MM.1S (cell line): ENCODE results near the gene ELP6.
"Not testable (repeated sequence)": the region's sequence is repeated elsewhere in the genome, so short reads cannot be mapped to it uniquely, and the experiment has no call there.

Experiments
- DNase-seq: peaks from one replicate; pipeline ENCODE4 v3.0.0-alpha.2; 2015
- H2AFZ ChIP-seq: fragments of 300-600 bp; sonication (generic); 2 replicates; pipeline ENCODE4 v1.6.0; 2016; ENCODE audit warnings: antibody characterized with exemption, low read length
- H3F3A ChIP-seq: fragments of 300-600 bp; sonication (generic); 2 replicates; pipeline ENCODE4 v1.6.1; 2016; ENCODE audit warnings: mild to moderate bottlenecking, antibody characterized with exemption, low read length, moderate library complexity, mixed read lengths; ENCODE audit not compliant: insufficient read depth
- H3K27ac ChIP-seq: fragments of 300-600 bp; sonication (generic); 2 replicates; pipeline ENCODE4 v1.5.1; 2016; ENCODE audit warnings: mild to moderate bottlenecking, low read length
- H3K27me3 ChIP-seq: fragments of 300-600 bp; sonication (generic); replicated peaks from 2 replicates; pipeline ENCODE4 v1.6.0; 2016; ENCODE audit warnings: low read length; ENCODE audit not compliant: insufficient read depth
- H3K36me3 ChIP-seq: fragments of 300-600 bp; sonication (generic); replicated peaks from 2 replicates; pipeline ENCODE4 v1.6.1; 2016; ENCODE audit warnings: mild to moderate bottlenecking, low read length, mixed read lengths; ENCODE audit not compliant: insufficient read depth
- H3K4me1 ChIP-seq: fragments of 300-600 bp; sonication (generic); 2 replicates; pipeline ENCODE4 v1.6.1; 2016; ENCODE audit warnings: low read length, mixed read lengths
- H3K4me2 ChIP-seq: fragments of 300-600 bp; sonication (generic); 2 replicates; pipeline ENCODE4 v1.6.0; 2016; ENCODE audit warnings: low read depth, low read length
- H3K4me3 ChIP-seq: fragments of 300-600 bp; sonication (generic); 2 replicates; pipeline ENCODE4 v1.5.1; 2016; ENCODE audit warnings: low read length, mixed read lengths
- H3K79me2 ChIP-seq: fragments of 300-600 bp; sonication (generic); 2 replicates; pipeline ENCODE4 v1.6.1; 2016; ENCODE audit warnings: mixed run types, low read length, mixed read lengths
- H3K9ac ChIP-seq: fragments of 300-600 bp; sonication (generic); 2 replicates; pipeline ENCODE4 v1.6.1; 2016; ENCODE audit warnings: low read length, mixed read lengths
- H3K9me2 ChIP-seq: fragments of 300-600 bp; sonication (generic); replicated peaks from 2 replicates; pipeline ENCODE4 v1.6.1; 2016; ENCODE audit warnings: mild to moderate bottlenecking, low read length, mixed read lengths; ENCODE audit not compliant: insufficient read depth
- H3K9me3 ChIP-seq: fragments of 300-600 bp; sonication (generic); replicated peaks from 2 replicates; pipeline ENCODE4 v1.6.1; 2016; ENCODE audit warnings: mild to moderate bottlenecking, low read length, mixed read lengths; ENCODE audit not compliant: insufficient read depth
- H4K20me1 ChIP-seq: fragments of 300-600 bp; sonication (generic); 2 replicates; pipeline ENCODE4 v1.6.1; 2016; ENCODE audit warnings: mild to moderate bottlenecking, low read length, moderate library complexity, mixed read lengths; ENCODE audit not compliant: insufficient read depth
- EZH2 ChIP-seq: fragments of 300-600 bp; sonication (generic); optimal IDR thresholded peaks from 2 replicates; pipeline ENCODE3; 2017; ENCODE audit warnings: low read depth, mild to moderate bottlenecking, antibody characterized with exemption, low read length, mixed read lengths
- EZH2phosphoT487 ChIP-seq: fragments of 300-600 bp; sonication (generic); IDR thresholded peaks from 2 replicates; pipeline ENCODE4 v1.6.1; 2018; ENCODE audit warnings: antibody characterized with exemption, low read length
- TF ChIP-seq, protein P1 (sequence below): fragments of 300-600 bp; sonication (generic); IDR thresholded peaks from 2 replicates; pipeline ENCODE4 v1.5.1; 2016; ENCODE audit warnings: antibody characterized with exemption, low read length, mixed read lengths

Gene ELP6

DNA sequence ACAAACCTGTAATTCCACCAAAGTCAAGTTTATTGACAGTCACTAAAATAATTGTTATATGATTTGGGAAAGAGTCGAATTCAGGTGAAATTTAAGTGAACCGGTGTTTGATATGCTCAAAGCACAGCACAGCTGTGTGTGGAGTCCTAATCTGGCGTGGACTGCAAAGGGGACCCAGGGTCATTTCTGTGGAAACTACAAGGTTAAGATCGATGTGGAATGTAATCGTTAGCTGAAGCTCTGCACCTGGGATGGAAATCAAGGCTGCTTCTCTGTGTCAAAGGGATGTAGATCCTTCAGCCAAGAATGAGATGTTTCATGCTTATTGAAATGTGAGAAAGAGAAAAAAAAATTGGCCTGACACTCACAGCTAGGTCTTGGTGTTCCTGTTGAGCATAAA, 1.6 kb upstream of the ELP6 start:
- Histone ChIP-seq H3K4me2 (no peak overlapping the region), H3K27ac (no peak overlapping the region), H3K27me3 (0 out of 2 replicates have a peak, but pooled peaks cover 3% of the 10 kb centered on the region), H3K9me3 (no peaks in the 10 kb centered on the region), H4K20me1 (no peaks in the 10 kb centered on the region), H3K9ac (no peak overlapping the region), H3F3A (peaks cover 4% of the 10 kb centered on the region; the same call in 1 of the 2 replicates), H3K36me3 (peaks cover 5% of the 10 kb centered on the region; the same call in 1 of the 2 replicates), H2AFZ (no peak overlapping the region), H3K4me3 (no peak overlapping the region), H3K79me2 (peaks cover 29% of the 10 kb centered on the region), H3K4me1 (no peaks in the 10 kb centered on the region), H3K9me2 (no peaks in the 10 kb centered on the region)
- TF ChIP-seq, protein P1, sequence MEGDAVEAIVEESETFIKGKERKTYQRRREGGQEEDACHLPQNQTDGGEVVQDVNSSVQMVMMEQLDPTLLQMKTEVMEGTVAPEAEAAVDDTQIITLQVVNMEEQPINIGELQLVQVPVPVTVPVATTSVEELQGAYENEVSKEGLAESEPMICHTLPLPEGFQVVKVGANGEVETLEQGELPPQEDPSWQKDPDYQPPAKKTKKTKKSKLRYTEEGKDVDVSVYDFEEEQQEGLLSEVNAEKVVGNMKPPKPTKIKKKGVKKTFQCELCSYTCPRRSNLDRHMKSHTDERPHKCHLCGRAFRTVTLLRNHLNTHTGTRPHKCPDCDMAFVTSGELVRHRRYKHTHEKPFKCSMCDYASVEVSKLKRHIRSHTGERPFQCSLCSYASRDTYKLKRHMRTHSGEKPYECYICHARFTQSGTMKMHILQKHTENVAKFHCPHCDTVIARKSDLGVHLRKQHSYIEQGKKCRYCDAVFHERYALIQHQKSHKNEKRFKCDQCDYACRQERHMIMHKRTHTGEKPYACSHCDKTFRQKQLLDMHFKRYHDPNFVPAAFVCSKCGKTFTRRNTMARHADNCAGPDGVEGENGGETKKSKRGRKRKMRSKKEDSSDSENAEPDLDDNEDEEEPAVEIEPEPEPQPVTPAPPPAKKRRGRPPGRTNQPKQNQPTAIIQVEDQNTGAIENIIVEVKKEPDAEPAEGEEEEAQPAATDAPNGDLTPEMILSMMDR = no peak
- no peak for TF ChIP-seq EZH2phosphoT487
- TF ChIP-seq EZH2 = no peak
- no peak for DNase-seq

DNA sequence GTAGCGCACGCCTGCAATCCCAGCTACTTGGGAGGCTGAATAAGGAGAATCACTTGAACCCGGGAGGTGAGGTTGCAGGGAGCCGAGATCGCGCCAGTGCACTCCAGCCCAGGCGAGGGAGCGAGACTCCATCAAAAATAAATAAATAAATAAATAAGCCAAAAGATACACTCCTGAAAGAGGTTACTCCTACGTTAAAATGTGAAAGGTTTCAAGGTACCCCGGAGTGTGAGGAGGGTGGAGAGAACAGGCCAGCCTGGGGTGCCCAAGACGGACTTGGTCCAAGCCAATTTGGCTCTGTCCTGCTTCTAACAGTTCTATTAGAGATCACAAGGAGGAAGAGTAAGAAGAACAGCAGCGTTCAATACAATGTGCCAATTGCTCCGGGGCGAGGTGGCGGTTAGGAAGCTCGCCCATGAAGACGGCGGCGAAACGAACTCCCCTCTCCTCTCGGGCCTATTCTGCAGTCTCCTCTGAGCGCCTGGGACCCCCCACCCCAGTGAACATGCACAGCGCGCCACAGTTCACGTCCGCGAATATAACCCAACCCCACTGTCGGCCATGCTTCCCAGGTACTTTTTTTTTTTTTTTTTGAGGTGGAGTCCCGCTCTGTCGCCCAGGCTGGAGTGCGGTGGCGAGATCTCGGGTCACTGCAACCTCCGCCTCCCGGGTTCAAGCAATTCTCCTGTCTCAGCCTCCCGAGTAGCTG, 942 bp downstream of the ELP6 start:
- DNase-seq = peak; percentile 19
- H3K27me3 ChIP-seq = 0 out of 2 replicates have a peak, but pooled peaks cover 3% of the 10 kb centered on the region
- H3K9me3 ChIP-seq = no peaks in the 10 kb centered on the region
- TF ChIP-seq, protein P1 = no peak
- peak overlapping the region; percentile 80 for H2AFZ ChIP-seq
- peak overlapping the region; percentile 84; the same call in 1 of the 2 replicates for H3K27ac ChIP-seq
- peaks cover 4% of the 10 kb centered on the region; the same call in 1 of the 2 replicates for H3F3A ChIP-seq
- peaks cover 8% of the 10 kb centered on the region; the same call in 1 of the 2 replicates for H3K36me3 ChIP-seq
- no peaks in the 10 kb centered on the region for H3K4me1 ChIP-seq
- H3K9me2 ChIP-seq = no peaks in the 10 kb centered on the region
- peak overlapping the region; percentile 83 for H3K9ac ChIP-seq
- H3K4me3 ChIP-seq = peak overlapping the region; percentile 90
- no peaks in the 10 kb centered on the region for H4K20me1 ChIP-seq
- H3K4me2 ChIP-seq = peak overlapping the region; percentile 90
- H3K79me2 ChIP-seq = peaks cover 31% of the 10 kb centered on the region

DNA sequence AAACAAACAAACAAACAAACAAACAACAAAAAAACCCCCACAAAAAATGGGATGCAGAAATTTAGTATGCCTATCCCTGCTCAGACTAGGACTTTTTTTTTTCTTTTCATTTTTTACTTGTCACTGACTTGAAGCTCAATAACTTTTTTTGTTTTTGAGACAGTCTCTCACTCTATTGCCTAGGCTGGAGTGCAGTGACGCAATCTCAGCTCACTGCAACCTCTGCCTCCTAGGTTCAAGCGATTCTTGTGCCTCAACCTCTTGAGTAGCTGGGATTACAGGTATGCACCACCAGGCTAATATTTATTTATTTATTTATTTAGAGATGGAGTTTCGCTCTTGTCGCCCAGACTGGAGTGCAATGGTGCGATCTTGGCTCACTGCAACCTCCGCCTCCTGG, 8.2 kb downstream of the ELP6 start:
- H3K4me3 ChIP-seq, H3F3A ChIP-seq, H3K4me2 ChIP-seq, H3K9me2 ChIP-seq, H2AFZ ChIP-seq, H4K20me1 ChIP-seq, H3K9ac ChIP-seq, H3K4me1 ChIP-seq, H3K79me2 ChIP-seq, DNase-seq, H3K27ac ChIP-seq, H3K9me3 ChIP-seq, H3K36me3 ChIP-seq, H3K27me3 ChIP-seq: not testable (repeated sequence)

DNA sequence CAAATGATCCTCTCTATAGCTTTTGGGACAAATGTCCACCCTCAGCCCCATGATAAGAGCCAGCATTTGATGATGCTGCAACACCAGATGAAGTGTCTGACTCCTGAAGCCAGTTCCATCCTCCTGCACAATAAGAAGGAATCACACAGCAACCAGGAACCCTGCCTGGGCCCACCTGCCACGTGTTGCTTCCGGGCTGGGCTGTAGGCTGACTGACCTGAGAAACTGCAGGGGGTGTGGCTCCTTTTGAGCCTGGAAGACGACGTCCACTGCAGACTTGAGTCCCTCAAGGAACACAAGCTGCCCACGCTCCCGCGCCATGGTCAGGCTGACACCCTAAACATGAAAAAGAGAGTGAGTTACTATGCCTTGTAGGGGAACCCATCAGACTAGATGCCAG, 9.4 kb downstream of the ELP6 start:
- DNase-seq = no peak
- H3K79me2 ChIP-seq = no peaks in the 10 kb centered on the region
- no peaks in the 10 kb centered on the region for H4K20me1 ChIP-seq
- no peaks in the 10 kb centered on the region for H3K27me3 ChIP-seq
- no peak overlapping the region for H3K27ac ChIP-seq
- H2AFZ ChIP-seq = no peak overlapping the region
- no peaks in the 10 kb centered on the region for H3K9me2 ChIP-seq
- no peak overlapping the region for H3K4me3 ChIP-seq
- no peaks in the 10 kb centered on the region for H3F3A ChIP-seq
- H3K36me3 ChIP-seq = no peaks in the 10 kb centered on the region
- H3K9me3 ChIP-seq = no peaks in the 10 kb centered on the region
- no peaks in the 10 kb centered on the region for H3K4me1 ChIP-seq
- no peak for TF ChIP-seq EZH2
- TF ChIP-seq, protein P1 = no peak
- no peak for TF ChIP-seq EZH2phosphoT487
- no peak overlapping the region for H3K4me2 ChIP-seq
- H3K9ac ChIP-seq = no peak overlapping the region
